ES-I3 (cell line): ENCODE measurements around the gene PRR15L.
"Not testable (repeated sequence)": the region's sequence is repeated elsewhere in the genome, so short reads cannot be mapped to it uniquely, and the experiment has no call there.

ENCODE experiments used
- H3K36me3 ChIP-seq: 2 replicates; pipeline ENCODE4 v1.6.1; 2013; ENCODE audit warnings: mild to moderate bottlenecking, low read length, control low read depth, moderate library complexity; ENCODE audit not compliant: insufficient read depth
- H3K4me1 ChIP-seq: 2 replicates; pipeline ENCODE4 v1.6.1; 2013; ENCODE audit warnings: mild to moderate bottlenecking, control low read depth, low read length; ENCODE audit not compliant: insufficient read depth
- H3K9ac ChIP-seq: 2 replicates; pipeline ENCODE4 v1.6.1; 2013; ENCODE audit warnings: low read depth, mild to moderate bottlenecking, low read length, moderate library complexity
- H3K9me3 ChIP-seq: 2 replicates; pipeline ENCODE4 v1.6.1; 2013; ENCODE audit warnings: mild to moderate bottlenecking, low read length, moderate library complexity; ENCODE audit not compliant: control insufficient read depth, insufficient read depth

The PRR15L gene, protein sequence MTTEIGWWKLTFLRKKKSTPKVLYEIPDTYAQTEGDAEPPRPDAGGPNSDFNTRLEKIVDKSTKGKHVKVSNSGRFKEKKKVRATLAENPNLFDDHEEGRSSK

GRCh38 chr17:47957591-47958490, at the start of gene PRR15L:
TSS of gene PRR15L (minus strand) at chr17:47957883. CDS start at chr17:47953234, 4,649 bp downstream.
- Histone ChIP-seq H3K9me3 (no peaks in the 10 kb centered on the region), H3K4me1 (peaks cover 16% of the 10 kb centered on the region), H3K36me3 (no peaks in the 10 kb centered on the region), H3K9ac (no peak within 1 kb of the TSS)

DNA sequence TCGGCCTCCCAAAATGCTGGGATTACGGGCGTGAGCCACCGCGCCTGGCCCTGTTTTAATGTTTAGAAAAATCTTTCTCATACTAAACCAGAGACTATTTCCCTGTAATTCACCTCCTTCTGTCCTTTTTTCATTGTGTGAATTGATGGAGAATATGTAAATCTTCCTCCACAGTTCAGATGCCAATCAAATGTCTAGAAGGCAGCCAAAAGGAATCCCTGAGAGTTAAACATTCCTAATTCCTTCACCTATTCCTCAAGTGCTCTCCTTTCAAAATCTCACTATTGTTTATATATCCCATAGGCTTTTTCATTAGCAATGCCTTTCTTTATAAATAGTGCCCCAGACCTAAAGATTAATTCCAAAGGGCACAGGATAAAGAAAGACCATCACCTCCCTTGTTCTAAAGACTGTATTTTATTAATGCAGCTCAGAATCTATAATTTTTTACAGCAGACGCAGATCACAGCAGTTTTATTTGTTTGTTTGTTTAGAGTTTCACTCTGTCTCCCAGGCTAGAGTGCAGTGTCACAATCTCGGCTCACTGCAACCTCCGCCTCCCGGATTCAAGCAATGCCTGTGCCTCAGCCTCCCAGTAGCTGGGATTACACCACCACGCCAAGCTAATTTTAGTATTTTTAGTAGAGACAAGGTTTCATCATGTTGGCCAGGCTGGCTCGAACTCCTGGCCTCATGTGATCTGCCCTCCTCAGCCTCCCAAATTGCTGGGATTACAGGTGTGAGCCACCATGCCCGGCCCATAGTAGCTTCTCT, 49.4 kb upstream of the PRR15L start:
- H3K4me1 ChIP-seq, result peaks cover 33% of the 10 kb centered on the region
- H3K9ac ChIP-seq, result no peak overlapping the region
- H3K9me3 ChIP-seq, result no peaks in the 10 kb centered on the region
- H3K36me3 ChIP-seq, result no peaks in the 10 kb centered on the region

- Histone ChIP-seq H3K9me3 (no peaks in the 10 kb centered on the region), H3K9ac (no peak overlapping the region), H3K36me3 (no peaks in the 10 kb centered on the region)
Measured at GRCh38 chr17:48004983-48005382, 47.3 kb upstream of the PRR15L start.

GRCh38 chr17:48003417-48004151, 45.9 kb upstream of the PRR15L start:
- H3K4me1 ChIP-seq, result peaks cover 40% of the 10 kb centered on the region
- no peaks in the 10 kb centered on the region for H3K9me3 ChIP-seq
- peak overlapping the region; percentile 28 for H3K9ac ChIP-seq
- no peaks in the 10 kb centered on the region for H3K36me3 ChIP-seq

More at GRCh38 chr17:48004983-48005382, 47.3 kb upstream of the PRR15L start:
- peaks cover 34% of the 10 kb centered on the region for H3K4me1 ChIP-seq

DNA sequence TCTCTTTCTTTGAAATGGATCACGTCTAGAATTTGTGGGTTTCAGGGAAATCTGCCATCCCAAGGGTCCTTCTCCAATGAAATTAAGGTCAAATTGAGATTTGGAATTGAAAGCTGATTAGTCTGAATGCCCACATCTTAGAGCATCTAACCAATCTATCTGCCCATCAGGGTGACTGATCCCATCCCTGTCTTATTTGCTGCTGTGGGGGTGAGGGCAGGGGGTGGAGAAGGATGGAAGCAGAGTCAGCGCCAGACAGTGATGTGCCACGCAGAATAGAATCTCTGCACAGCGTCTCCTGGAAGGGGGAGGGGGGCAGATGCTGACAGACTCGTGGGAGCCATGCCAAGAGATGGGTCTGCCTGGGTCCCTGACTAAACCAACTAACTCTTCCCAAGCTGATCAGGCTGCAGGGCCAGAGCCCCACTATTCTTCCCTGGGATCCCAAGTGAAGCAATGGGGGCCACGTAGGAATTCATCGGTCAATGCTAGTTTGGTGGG, 45.3 kb upstream of the PRR15L start:
- H3K9ac ChIP-seq, result peak overlapping the region; percentile 23
- no peaks in the 10 kb centered on the region for H3K36me3 ChIP-seq
- peaks cover 40% of the 10 kb centered on the region for H3K4me1 ChIP-seq
- no peaks in the 10 kb centered on the region for H3K9me3 ChIP-seq

GRCh38 chr17:48002266-48002915, 44.7 kb upstream of the PRR15L start:
- Histone ChIP-seq H3K9me3 (no peaks in the 10 kb centered on the region), H3K4me1 (peaks cover 40% of the 10 kb centered on the region), H3K36me3 (no peaks in the 10 kb centered on the region), H3K9ac (peak overlapping the region; percentile 23)

GRCh38 chr17:48001657-48002056, 44.0 kb upstream of the PRR15L start:
- not testable (repeated sequence) for H3K9me3 ChIP-seq, H3K9ac ChIP-seq, H3K36me3 ChIP-seq
- peaks cover 40% of the 10 kb centered on the region for H3K4me1 ChIP-seq

DNA sequence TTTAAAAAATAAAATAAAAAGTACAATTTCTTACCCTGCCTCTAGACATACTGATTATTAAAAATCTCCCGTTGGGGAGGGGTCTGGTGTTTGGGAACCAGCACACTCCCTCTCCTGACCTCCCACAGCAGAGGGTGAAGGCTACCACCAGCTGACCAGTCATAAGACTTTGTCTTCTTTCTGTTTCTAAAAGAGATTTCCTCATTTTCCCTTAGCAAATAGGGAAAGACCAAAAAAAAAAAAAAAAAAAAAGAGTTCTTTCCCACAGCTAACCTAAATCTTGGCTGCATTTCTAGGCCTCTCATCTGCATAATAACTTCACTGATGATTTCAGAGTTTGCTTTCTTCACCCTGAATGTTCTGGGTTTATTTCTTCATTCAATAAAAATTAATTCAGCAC, 43.5 kb upstream of the PRR15L start:
- Histone ChIP-seq H3K36me3 (no peaks in the 10 kb centered on the region), H3K9ac (no peak overlapping the region), H3K4me1 (peaks cover 40% of the 10 kb centered on the region), H3K9me3 (no peaks in the 10 kb centered on the region)

DNA sequence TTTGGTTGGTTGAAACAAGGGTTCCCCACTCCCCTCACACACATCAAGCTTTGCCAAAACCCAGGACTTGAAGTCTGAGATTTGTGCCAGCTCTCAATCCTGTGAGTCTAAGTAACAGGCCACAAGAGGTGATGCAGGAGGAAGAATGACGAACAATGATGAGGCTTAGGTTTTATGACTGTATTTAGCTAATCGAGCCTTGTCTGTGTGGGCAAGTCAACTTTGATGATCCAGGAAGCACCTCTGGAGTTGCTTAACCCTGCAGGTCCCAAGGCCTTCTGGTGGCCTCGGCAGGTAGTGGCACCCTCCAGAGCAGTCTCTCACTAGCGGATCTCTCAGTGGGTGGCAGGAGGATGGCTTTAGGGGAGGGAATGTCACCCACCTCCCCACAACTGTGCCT, 41.9 kb upstream of the PRR15L start:
- H3K9me3 ChIP-seq, result no peaks in the 10 kb centered on the region
- H3K9ac ChIP-seq, result no peak overlapping the region
- H3K4me1 ChIP-seq, result peaks cover 46% of the 10 kb centered on the region
- H3K36me3 ChIP-seq, result no peaks in the 10 kb centered on the region

- H3K9ac ChIP-seq, result no peak overlapping the region
- H3K4me1 ChIP-seq, result peaks cover 36% of the 10 kb centered on the region
- H3K9me3 ChIP-seq, result no peaks in the 10 kb centered on the region
- H3K36me3 ChIP-seq, result no peaks in the 10 kb centered on the region
Measured at GRCh38 chr17:47998044-47998443, 40.4 kb upstream of the PRR15L start.

GRCh38 chr17:47997586-47997985, 39.9 kb upstream of the PRR15L start:
- Histone ChIP-seq H3K36me3 (no peaks in the 10 kb centered on the region), H3K9ac (no peak overlapping the region), H3K4me1 (peaks cover 31% of the 10 kb centered on the region), H3K9me3 (no peaks in the 10 kb centered on the region)

GRCh38 chr17:47996201-47996600, 38.5 kb upstream of the PRR15L start:
- Histone ChIP-seq H3K4me1 (peaks cover 34% of the 10 kb centered on the region), H3K36me3 (no peaks in the 10 kb centered on the region), H3K9ac (no peak overlapping the region), H3K9me3 (no peaks in the 10 kb centered on the region)

GRCh38 chr17:47995241-47995935, 37.7 kb upstream of the PRR15L start:
- Histone ChIP-seq H3K36me3 (no peaks in the 10 kb centered on the region), H3K4me1 (peaks cover 41% of the 10 kb centered on the region), H3K9me3 (no peaks in the 10 kb centered on the region), H3K9ac (no peak overlapping the region)
